ENCODE results near the gene MAP3K3.

MAP3K3 gene

GRCh38 chr17:63649813-63650212, 27.6 kb downstream of the MAP3K3 start:
- Histone ChIP-seq H3F3A (ENCODE audit: low read depth) (peaks cover 2% of the 10 kb centered on the region; the same call in 1 of the 2 replicates), H3K79me2 (ENCODE audit: insufficient read depth, low read length) (no peaks in the 10 kb centered on the region), H3K4me3 (ENCODE audit: low read length, poor library complexity, severe bottlenecking) (no peak overlapping the region), H3K9me3 (ENCODE audit: insufficient read depth, low read depth, low read length) (no peaks in the 10 kb centered on the region), H3K36me3 (ENCODE audit: insufficient read depth, low read length) (peaks cover 45% of the 10 kb centered on the region), H4K20me1 (ENCODE audit: insufficient read depth, low read length, poor library complexity, severe bottlenecking) (no peaks in the 10 kb centered on the region), H2AFZ (ENCODE audit: low read length) (no peak overlapping the region), H3K4me2 (ENCODE audit: low read depth, low read length, poor library complexity, severe bottlenecking) (no peak overlapping the region), H3K9ac (ENCODE audit: low read depth, low read length, poor library complexity, severe bottlenecking) (no peak overlapping the region), H3K9me2 (replicated peaks; ENCODE audit: low read depth, low read length) (no peaks in the 10 kb centered on the region), H3K27me3 (ENCODE audit: insufficient read depth, low read length, poor library complexity, severe bottlenecking) (no peaks in the 10 kb centered on the region), H3K4me1 (ENCODE audit: insufficient read depth, low read length, poor library complexity, severe bottlenecking) (peaks cover 4% of the 10 kb centered on the region)
- TF ChIP-seq CTCF (conservative IDR thresholded peaks at IDR 0.05; ENCODE audit: low read length) (no peak), EZH2phosphoT487 (IDR thresholded peaks at IDR 0.05; ENCODE audit: borderline replicate concordance) (no peak)

- Histone ChIP-seq H3K36me3 (ENCODE audit: insufficient read depth, low read length) (peaks cover 43% of the 10 kb centered on the region), H4K20me1 (ENCODE audit: insufficient read depth, low read length, poor library complexity, severe bottlenecking) (no peaks in the 10 kb centered on the region), H3K27me3 (ENCODE audit: insufficient read depth, low read length, poor library complexity, severe bottlenecking) (no peaks in the 10 kb centered on the region), H3K9me2 (replicated peaks; ENCODE audit: low read depth, low read length) (no peaks in the 10 kb centered on the region), H3K4me3 (ENCODE audit: low read length, poor library complexity, severe bottlenecking) (no peak overlapping the region), H3F3A (ENCODE audit: low read depth) (peaks cover 2% of the 10 kb centered on the region; the same call in 1 of the 2 replicates), H3K79me2 (ENCODE audit: insufficient read depth, low read length) (no peaks in the 10 kb centered on the region), H3K9ac (ENCODE audit: low read depth, low read length, poor library complexity, severe bottlenecking) (no peak overlapping the region), H3K9me3 (ENCODE audit: insufficient read depth, low read depth, low read length) (no peaks in the 10 kb centered on the region), H3K4me1 (ENCODE audit: insufficient read depth, low read length, poor library complexity, severe bottlenecking) (peaks cover 4% of the 10 kb centered on the region), H3K4me2 (ENCODE audit: low read depth, low read length, poor library complexity, severe bottlenecking) (no peak overlapping the region), H2AFZ (ENCODE audit: low read length) (no peak overlapping the region)
- TF ChIP-seq EZH2phosphoT487 (IDR thresholded peaks at IDR 0.05; ENCODE audit: borderline replicate concordance) (no peak), CTCF (conservative IDR thresholded peaks at IDR 0.05; ENCODE audit: low read length) (no peak)
Observed at GRCh38 chr17:63652106-63652505, 29.9 kb downstream of the MAP3K3 start.

- H3K9ac ChIP-seq (ENCODE audit: low read depth, low read length, poor library complexity, severe bottlenecking): no peak overlapping the region
- peaks cover 4% of the 10 kb centered on the region for H3K4me1 ChIP-seq (ENCODE audit: insufficient read depth, low read length, poor library complexity, severe bottlenecking)
- H4K20me1 ChIP-seq (ENCODE audit: insufficient read depth, low read length, poor library complexity, severe bottlenecking): no peaks in the 10 kb centered on the region
- H3F3A ChIP-seq (ENCODE audit: low read depth): peaks cover 2% of the 10 kb centered on the region; the same call in 1 of the 2 replicates
- H3K9me2 ChIP-seq (replicated peaks; ENCODE audit: low read depth, low read length): no peaks in the 10 kb centered on the region
- H3K36me3 ChIP-seq (ENCODE audit: insufficient read depth, low read length): peaks cover 37% of the 10 kb centered on the region
- no peaks in the 10 kb centered on the region for H3K9me3 ChIP-seq (ENCODE audit: insufficient read depth, low read depth, low read length)
- no peak overlapping the region for H2AFZ ChIP-seq (ENCODE audit: low read length)
- no peaks in the 10 kb centered on the region for H3K79me2 ChIP-seq (ENCODE audit: insufficient read depth, low read length)
- TF ChIP-seq EZH2phosphoT487 (IDR thresholded peaks at IDR 0.05; ENCODE audit: borderline replicate concordance): no peak
- TF ChIP-seq CTCF (conservative IDR thresholded peaks at IDR 0.05; ENCODE audit: low read length): no peak
- no peaks in the 10 kb centered on the region for H3K27me3 ChIP-seq (ENCODE audit: insufficient read depth, low read length, poor library complexity, severe bottlenecking)
- no peak overlapping the region for H3K4me3 ChIP-seq (ENCODE audit: low read length, poor library complexity, severe bottlenecking)
- no peak overlapping the region for H3K4me2 ChIP-seq (ENCODE audit: low read depth, low read length, poor library complexity, severe bottlenecking)
Observed at GRCh38 chr17:63653050-63653449, 30.8 kb downstream of the MAP3K3 start.

All from Loucy (cell line).